ENCODE results near the gene TXNRD1.
"Not testable (repeated sequence)": the region's sequence is repeated elsewhere in the genome, so short reads cannot be mapped to it uniquely, and the experiment has no call there.

TXNRD1 gene

GRCh38 chr12:104306943-104307654 is 91.5 kb downstream of the TXNRD1 start:
- DNase-seq, result no peak

GRCh38 chr12:104307655-104308000 is 92.0 kb downstream of the TXNRD1 start:
- no peak for DNase-seq

DNA sequence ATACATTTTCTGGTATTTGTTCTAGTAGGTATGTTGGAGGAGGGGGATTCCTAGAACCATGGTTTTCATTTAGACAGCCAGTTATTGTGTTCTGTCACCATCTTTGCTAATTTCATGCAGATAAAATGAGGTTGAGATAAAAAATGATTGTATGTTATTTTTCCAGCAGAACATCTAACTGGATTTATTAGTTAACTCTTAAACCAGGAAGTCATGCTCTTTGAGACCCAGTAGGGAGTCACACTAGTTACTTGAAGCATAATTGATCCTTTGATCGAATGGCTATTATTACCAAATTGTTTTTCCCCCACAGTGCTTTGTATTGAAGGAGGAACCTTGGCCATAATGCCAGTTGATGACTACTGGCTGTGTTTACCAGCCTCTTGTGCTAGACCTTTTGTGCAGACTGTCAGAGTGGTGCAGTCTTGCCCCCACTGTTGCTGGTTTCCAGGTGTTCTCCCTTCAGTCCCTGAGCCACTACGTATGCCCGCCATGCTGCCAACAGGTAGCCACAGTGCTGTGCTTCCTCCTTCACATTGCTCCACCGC is 93.9 kb downstream of the TXNRD1 start:
- DNase-seq, result no peak

GRCh38 chr12:104310751-104311633 is 95.4 kb downstream of the TXNRD1 start:
- DNase-seq, result no peak

DNA sequence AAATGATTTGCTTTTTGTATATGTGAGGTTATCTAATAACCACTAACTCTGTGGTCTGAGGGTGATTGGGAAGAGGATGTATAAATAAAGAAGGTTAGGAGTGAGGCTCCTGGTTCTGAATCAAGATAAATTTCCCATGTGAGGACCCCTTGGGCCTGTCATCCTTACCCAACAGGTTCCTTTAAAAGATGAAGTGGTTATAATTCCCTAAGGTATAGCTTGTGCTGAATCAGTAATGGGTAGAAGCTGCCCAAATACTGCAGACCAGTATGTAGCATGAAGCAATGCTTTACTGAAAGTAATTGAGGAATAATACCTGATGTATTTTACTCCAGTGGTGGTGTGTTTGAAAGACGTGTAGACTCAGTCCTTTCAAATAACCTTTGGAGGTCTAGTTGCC is 96.6 kb downstream of the TXNRD1 start:
- no peak for DNase-seq

DNA sequence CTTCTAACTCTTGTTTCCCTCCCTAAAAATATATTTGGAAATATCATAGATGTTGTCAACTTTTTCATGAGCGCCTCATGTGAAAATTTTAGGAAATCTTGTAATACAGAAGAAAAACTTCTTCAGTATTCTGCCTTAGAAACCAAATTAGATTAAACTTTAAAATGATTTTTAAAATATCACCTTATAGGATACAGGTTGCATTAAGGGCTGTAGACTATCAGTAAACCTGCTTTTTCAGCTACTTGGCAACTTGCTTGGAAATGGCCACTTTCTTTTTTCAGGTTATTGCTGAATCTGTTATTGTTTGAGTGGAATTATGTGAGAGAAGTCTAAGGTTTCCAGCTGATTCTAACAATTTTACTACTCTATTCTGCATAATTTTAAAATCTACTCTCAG is 97.1 kb downstream of the TXNRD1 start:
- DNase-seq, result no peak

DNA sequence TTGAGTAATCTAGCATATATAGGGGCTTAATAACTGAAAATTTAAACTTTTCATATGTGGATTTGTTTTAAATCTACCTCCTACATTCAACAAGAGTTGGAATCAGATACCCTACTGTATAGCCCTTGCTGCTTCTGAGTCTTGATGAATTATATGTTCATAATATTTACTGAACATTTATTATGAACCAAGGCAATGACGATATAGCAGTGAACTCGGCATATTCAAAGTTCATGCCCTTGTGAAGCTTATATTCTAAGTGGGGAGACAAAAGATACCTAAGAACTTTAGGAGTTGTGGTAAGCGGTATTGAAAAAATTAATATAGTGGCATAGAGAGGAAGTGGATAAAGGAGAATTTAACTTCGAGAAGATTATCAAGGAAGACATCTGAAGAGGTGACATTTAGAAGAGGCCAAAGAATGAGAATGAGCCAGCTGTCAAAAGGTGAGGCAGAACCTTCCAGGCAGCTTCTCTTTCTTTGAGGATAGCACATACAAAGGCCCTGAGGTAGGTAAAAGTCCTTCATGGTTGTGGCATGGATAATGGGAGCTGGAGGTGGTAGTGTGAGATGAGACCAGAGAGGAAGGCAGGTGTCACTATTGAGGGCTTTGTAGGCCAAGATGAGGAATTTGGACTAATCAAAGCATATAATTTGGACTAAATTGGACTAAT is 98.1 kb downstream of the TXNRD1 start:
- DNase-seq, result no peak

DNA sequence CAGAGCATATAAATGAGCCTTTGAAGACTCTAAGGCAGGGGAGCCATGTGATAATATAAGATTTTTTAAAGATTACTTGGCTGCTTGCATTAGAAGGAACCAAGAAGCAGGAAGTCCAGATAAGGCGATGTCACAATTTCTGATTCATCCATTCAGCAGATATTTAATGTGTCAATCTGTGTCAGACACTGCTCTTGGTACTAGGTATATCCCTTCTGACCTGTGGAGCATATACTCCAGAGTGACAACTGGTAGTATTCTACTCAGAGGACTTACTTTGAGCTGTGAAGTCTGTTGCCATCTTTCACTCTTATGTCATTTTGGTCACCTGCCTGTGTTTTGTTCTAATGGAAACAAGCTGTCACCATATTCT is 98.6 kb downstream of the TXNRD1 start:
- DNase-seq, result no peak

GRCh38 chr12:104315326-104316224 is 100.0 kb downstream of the TXNRD1 start:
- DNase-seq, result no peak

- no peak for DNase-seq
These were observed 101.4 kb downstream of the TXNRD1 start for GRCh38 chr12:104316936-104317335.

- DNase-seq, result no peak
These were observed 102.1 kb downstream of the TXNRD1 start for GRCh38 chr12:104317538-104318210.

- no peak for DNase-seq
These were observed 103.4 kb downstream of the TXNRD1 start for GRCh38 chr12:104319028-104319427.

- no peak for DNase-seq
These were observed 104.5 kb downstream of the TXNRD1 start for GRCh38 chr12:104319918-104320626.

GRCh38 chr12:104320627-104321024 is 105.0 kb downstream of the TXNRD1 start:
- DNase-seq, result no peak

GRCh38 chr12:104321949-104322348 is 106.4 kb downstream of the TXNRD1 start:
- DNase-seq, result no peak

- DNase-seq, result not testable (repeated sequence)
These were observed 107.0 kb downstream of the TXNRD1 start for GRCh38 chr12:104322533-104322932.

- DNase-seq, result no peak
These were observed 108.3 kb downstream of the TXNRD1 start for GRCh38 chr12:104323899-104324298.

DNA sequence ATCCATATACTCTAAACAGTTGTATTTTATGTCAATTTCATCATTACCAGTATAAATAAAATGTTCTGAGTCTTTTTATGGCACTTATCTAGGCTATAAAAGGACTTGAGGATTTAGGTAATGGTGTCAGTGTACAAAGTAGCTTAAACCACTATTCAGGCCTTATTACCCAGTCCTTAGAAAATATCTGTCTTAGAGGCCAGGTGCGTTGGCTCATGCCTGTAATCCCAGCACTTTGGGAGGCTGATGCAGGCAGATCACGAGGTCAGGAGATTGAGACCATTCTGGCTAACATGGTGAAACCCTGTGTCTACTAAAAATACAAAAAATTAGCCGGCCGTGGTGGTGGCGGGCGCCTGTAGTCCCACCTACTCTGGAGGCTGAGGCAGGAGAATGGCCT is 112.7 kb downstream of the TXNRD1 start:
- not testable (repeated sequence) for DNase-seq

DNA sequence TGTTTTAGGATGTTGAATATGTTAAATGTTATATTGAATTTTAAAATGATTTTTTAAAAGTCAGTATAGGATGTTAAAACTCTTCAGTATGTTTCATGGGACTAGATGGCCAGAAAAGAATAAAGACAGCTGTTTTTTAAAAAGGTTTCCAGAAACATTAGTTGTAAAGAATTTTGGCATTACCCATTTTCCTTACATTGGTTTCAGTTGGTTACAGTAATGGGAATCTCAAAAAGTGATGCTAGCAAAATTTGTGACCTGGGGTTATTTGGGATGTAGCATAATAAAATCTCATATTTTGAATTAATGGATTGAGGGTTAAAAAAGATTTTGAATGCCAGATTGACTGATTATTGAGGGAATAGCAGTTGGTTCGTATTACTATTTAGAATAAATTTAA is 113.2 kb downstream of the TXNRD1 start:
- DNase-seq, result no peak

DNA sequence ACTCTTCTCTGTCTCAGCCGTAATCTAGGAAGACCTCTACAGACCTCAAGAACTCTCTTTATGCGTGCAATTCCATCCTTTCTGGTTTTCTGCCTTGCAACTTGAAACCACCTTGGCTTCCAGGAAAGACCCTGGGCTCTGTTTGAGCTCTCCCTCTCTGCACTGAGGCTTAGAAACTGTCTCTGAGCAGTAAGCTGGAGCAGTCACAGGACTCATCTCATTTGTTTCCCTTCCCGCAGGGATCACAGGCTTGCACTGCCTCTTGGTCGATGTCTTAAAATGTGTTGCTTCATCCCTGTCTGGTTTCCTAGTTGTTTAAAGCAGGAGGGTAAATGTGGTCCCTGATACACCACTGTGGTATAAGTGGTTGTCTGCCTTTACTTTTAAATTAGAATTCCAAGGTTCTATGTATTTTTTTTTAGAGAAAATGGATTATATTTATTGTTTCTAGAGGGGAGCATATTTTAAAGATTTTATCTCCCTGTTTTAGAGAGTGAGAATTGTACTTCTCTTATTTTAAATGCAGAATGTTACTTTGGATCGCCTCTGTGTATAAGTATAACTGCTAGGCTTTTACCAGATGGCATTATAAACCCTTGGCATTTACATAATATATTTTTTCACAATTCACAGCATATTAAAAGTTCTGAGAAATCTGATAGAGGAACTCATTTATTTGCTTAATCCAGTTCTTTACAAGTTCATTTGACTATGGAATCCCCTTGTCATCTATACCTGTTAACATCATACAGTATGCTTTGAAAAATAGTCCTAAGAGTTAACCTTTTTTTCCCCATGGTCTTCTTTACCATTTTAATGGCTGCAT is 114.3 kb downstream of the TXNRD1 start:
- DNase-seq, result no peak
